NCI-H226 (cell line): Measurements from ENCODE around the gene RFX5.
"Not testable (repeated sequence)": the region's sequence is repeated elsewhere in the genome, so short reads cannot be mapped to it uniquely, and the experiment has no call there.

Source experiments
- DNase-seq: peaks from one replicate; pipeline ENCODE4 v3.0.0-alpha.2; 2015

Gene RFX5

GRCh38 chr1:151361883-151362282 lies 14.8 kb upstream of the RFX5 start:
- DNase-seq = no peak

- no peak for DNase-seq
These were observed 9.6 kb upstream of the RFX5 start for GRCh38 chr1:151356696-151357095.

GRCh38 chr1:151352021-151352718 lies 5.1 kb upstream of the RFX5 start:
- DNase-seq = peak; percentile 91

- DNase-seq = not testable (repeated sequence)
These were observed 3.3 kb upstream of the RFX5 start for GRCh38 chr1:151350323-151350722.

GRCh38 chr1:151347523-151348246 lies 633 bp upstream of the RFX5 start:
- no peak for DNase-seq

GRCh38 chr1:151346082-151346768 lies 827 bp downstream of the RFX5 start:
- no peak for DNase-seq

GRCh38 chr1:151344291-151344690 lies 2.8 kb downstream of the RFX5 start:
- no peak for DNase-seq

GRCh38 chr1:151343587-151343986 lies 3.5 kb downstream of the RFX5 start:
- DNase-seq = no peak

- DNase-seq = no peak
These were observed 4.5 kb downstream of the RFX5 start for GRCh38 chr1:151342569-151342968.

- DNase-seq = no peak
These were observed 5.0 kb downstream of the RFX5 start for GRCh38 chr1:151342021-151342420.

GRCh38 chr1:151340870-151341754 lies 5.9 kb downstream of the RFX5 start:
- DNase-seq = peak; percentile 44

GRCh38 chr1:151336556-151336955 lies 10.5 kb downstream of the RFX5 start:
- DNase-seq = no peak

- no peak for DNase-seq
These were observed 12.2 kb downstream of the RFX5 start for GRCh38 chr1:151334822-151335221.

GRCh38 chr1:151327903-151328674 lies 19.0 kb downstream of the RFX5 start:
- no peak for DNase-seq

GRCh38 chr1:151327223-151327902 lies 19.7 kb downstream of the RFX5 start, which contains the start of gene PI4KB:
Gene PI4KB (minus strand): TSS chr1:151327416. CDS start chr1:151316481, 10,935 bp downstream.
- DNase-seq = peak; percentile 93

- peak; percentile 61 for DNase-seq
These were observed 20.3 kb downstream of the RFX5 start for GRCh38 chr1:151326619-151327222.

- DNase-seq = no peak
These were observed 21.2 kb downstream of the RFX5 start for GRCh38 chr1:151325646-151326429.

- DNase-seq = no peak
These were observed 21.8 kb downstream of the RFX5 start for GRCh38 chr1:151325231-151325630.

- no peak for DNase-seq
These were observed 22.6 kb downstream of the RFX5 start for GRCh38 chr1:151324390-151324930.

GRCh38 chr1:151318975-151319374 lies 28.1 kb downstream of the RFX5 start:
- DNase-seq = no peak
